ENCODE results near the gene PLCH1. TPM values are rescaled to one million over a fixed set of nuclear protein-coding genes. Genes with fewer than 3 reads are reported as not detected.

PLCH1 gene
- total RNA-seq, 1 experiment from 2014 or later = 3.1 TPM

DNA sequence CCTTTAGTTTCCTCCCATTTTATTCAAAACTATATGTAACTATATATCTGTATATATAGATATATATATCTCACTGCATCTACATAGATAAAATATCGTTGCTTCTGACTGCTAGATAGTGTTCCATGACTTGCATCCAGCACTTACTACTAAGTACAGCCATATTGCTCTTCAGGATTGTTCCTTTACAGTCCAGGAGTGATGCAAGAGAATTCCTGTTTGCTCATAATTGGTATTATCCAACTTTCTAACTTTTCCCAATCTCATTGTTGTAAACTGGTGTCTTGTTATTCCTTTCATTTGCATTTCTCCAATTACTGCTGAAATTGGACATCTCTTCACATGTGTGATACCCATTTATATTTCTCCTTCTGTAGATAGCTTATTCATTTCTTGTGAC, 351.6 kb downstream of the PLCH1 start:
- TF ChIP-seq CTCF (conservative IDR thresholded peaks at IDR 0.05; ENCODE audit: low read depth, low read length) = no peak
- TF ChIP-seq EZH2 (IDR thresholded peaks at IDR 0.05; ENCODE audit: borderline replicate concordance, low read depth, low read length, poor library complexity, severe bottlenecking) = no peak
- CTCF ChIA-PET = no interaction called here
- Histone ChIP-seq H3K27ac (ENCODE audit: low read depth, low read length, poor library complexity, severe bottlenecking) (no peak overlapping the region), H3K9me3 (ENCODE audit: low read depth, low read length, poor library complexity, severe bottlenecking) (no peaks in the 10 kb centered on the region), H3K4me1 (ENCODE audit: insufficient read depth, low read length, poor library complexity, severe bottlenecking) (peaks cover 12% of the 10 kb centered on the region), H3K36me3 (ENCODE audit: insufficient read depth, low read length, poor library complexity, severe bottlenecking) (no peaks in the 10 kb centered on the region), H3K27me3 (replicated peaks; ENCODE audit: insufficient read depth, low read depth, low read length, poor library complexity) (no peaks in the 10 kb centered on the region), H3K4me3 (ENCODE audit: low read depth, low read length, poor library complexity, severe bottlenecking) (no peak overlapping the region)
- intact Hi-C loops (cut with micrococcal nuclease; ENCODE audit: unreplicated experiment) = no loop called here
- no TSS peak for BruUV-seq (replicated peaks)
- POLR2A ChIA-PET (ENCODE audit: low non-redundant PET) = no interaction called here
- no peak for DNase-seq (ENCODE audit: low spot score)

DNA sequence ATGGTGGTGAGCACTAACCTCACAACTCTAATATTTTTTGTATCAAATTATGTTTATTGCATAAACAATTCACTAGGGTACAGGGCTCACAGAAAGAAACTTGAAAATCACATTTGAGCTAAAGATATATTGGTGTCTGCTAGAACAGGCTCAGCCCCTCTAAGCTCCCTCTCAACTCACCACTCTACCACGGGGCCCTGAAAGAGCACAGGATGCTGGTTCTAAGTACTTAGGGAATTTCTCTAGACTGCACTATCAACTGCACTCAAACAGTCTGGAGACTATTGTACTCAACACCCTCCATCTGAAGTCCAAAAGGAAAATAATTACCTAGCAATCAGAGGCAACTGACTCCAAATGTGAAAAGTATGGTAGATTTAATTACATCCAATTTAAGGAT, 352.7 kb downstream of the PLCH1 start:
- intact Hi-C loops (cut with micrococcal nuclease; ENCODE audit: unreplicated experiment) = no loop called here
- ChIA-PET CTCF (no interaction called here), POLR2A (ENCODE audit: low non-redundant PET) (no interaction called here)
- Histone ChIP-seq H3K27ac (ENCODE audit: low read depth, low read length, poor library complexity, severe bottlenecking) (peak overlapping the region; percentile 75), H3K9me3 (ENCODE audit: low read depth, low read length, poor library complexity, severe bottlenecking) (no peaks in the 10 kb centered on the region), H3K4me1 (ENCODE audit: insufficient read depth, low read length, poor library complexity, severe bottlenecking) (peaks cover 12% of the 10 kb centered on the region), H3K27me3 (replicated peaks; ENCODE audit: insufficient read depth, low read depth, low read length, poor library complexity) (no peaks in the 10 kb centered on the region), H3K36me3 (ENCODE audit: insufficient read depth, low read length, poor library complexity, severe bottlenecking) (no peaks in the 10 kb centered on the region), H3K4me3 (ENCODE audit: low read depth, low read length, poor library complexity, severe bottlenecking) (no peak overlapping the region)
- no peak for TF ChIP-seq CTCF (conservative IDR thresholded peaks at IDR 0.05; ENCODE audit: low read depth, low read length)
- TF ChIP-seq EZH2 (IDR thresholded peaks at IDR 0.05; ENCODE audit: borderline replicate concordance, low read depth, low read length, poor library complexity, severe bottlenecking) = no peak
- BruUV-seq (replicated peaks) = no TSS peak
- no peak for DNase-seq (ENCODE audit: low spot score)

- Histone ChIP-seq H3K9me3 (ENCODE audit: low read depth, low read length, poor library complexity, severe bottlenecking) (no peaks in the 10 kb centered on the region), H3K4me1 (ENCODE audit: insufficient read depth, low read length, poor library complexity, severe bottlenecking) (peaks cover 12% of the 10 kb centered on the region), H3K36me3 (ENCODE audit: insufficient read depth, low read length, poor library complexity, severe bottlenecking) (no peaks in the 10 kb centered on the region), H3K27ac (ENCODE audit: low read depth, low read length, poor library complexity, severe bottlenecking) (peak overlapping the region; percentile 75), H3K27me3 (replicated peaks; ENCODE audit: insufficient read depth, low read depth, low read length, poor library complexity) (no peaks in the 10 kb centered on the region), H3K4me3 (ENCODE audit: low read depth, low read length, poor library complexity, severe bottlenecking) (no peak overlapping the region)
- POLR2A ChIA-PET (ENCODE audit: low non-redundant PET) = no interaction called here
- peak; percentile 86 for DNase-seq (ENCODE audit: low spot score)
- TF ChIP-seq CTCF (conservative IDR thresholded peaks at IDR 0.05; ENCODE audit: low read depth, low read length) (no peak), EZH2 (IDR thresholded peaks at IDR 0.05; ENCODE audit: borderline replicate concordance, low read depth, low read length, poor library complexity, severe bottlenecking) (no peak)
- BruUV-seq (replicated peaks) = no TSS peak
- CTCF ChIA-PET = no interaction called here
- intact Hi-C loops (cut with micrococcal nuclease; ENCODE audit: unreplicated experiment) = no loop called here
These were observed 353.3 kb downstream of the PLCH1 start for GRCh38 chr3:155391551-155391958.

Data from A673 (cell line).